Measurements from ENCODE around the gene XKR7. TPM values are rescaled to one million over a fixed set of nuclear protein-coding genes. Genes with fewer than 3 reads are reported as not detected.
A peak's percentile ranks its signal among the peaks of the same experiment; 100 is the strongest.

The XKR7 gene
- total RNA-seq, 1 donor from 2014 or later: not detected

DNA sequence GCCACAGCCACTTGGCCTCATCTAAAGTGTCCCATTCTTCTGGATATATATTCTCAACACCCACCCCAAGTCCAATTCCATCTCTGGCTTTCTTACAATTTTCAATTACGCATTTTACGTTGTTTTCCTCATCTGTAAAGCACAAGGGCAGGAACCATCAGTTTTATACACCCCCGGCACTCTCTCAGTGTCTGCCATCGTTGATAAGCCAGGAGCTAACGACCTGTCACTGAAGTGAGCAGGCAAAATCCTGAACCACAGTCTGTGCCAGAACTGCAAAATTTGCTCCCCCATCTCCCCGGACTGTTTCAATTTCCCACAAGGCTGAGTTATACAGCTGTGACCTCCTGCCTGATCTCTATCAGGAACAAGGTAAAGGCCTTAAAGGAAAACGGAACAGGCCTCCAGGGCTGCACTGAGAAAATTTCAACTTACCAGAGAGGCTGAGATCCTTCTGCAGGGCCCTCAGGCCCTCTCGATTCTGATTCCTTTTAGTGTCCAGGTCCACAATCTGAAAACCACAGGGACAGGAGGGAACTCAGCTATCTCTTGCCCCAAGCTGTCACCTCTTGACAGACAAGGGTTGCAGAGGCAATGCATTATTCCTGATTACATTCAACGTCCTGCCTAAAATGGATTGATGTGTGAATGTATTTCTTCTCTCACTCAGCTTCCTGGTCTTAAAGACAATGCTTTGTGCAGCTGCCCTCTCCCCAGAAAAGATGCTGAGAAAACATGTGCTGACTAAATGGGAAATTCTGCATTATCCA, 17.9 kb upstream of the XKR7 start:
- no peak for DNase-seq (ENCODE audit: low spot score)
- peak overlapping the region; percentile 14 for H3K27ac Mint-ChIP-seq
- intact Hi-C loops (cut with micrococcal nuclease): loop anchor here (5.0 kb wide), 4 partner anchors 228 to 1862 kb away; partner anchors contain the start of genes ASXL1, BCL2L1, CHMP4B and PLAGL2
- H3K27me3 Mint-ChIP-seq (ENCODE audit: insufficient read depth): peaks cover 3% of the 10 kb centered on the region
- H3K4me3 Mint-ChIP-seq: peak overlapping the region; percentile 97
- peaks cover 36% of the 10 kb centered on the region for H3K36me3 Mint-ChIP-seq (ENCODE audit: low read depth)
- H3K9me3 Mint-ChIP-seq: no peaks in the 10 kb centered on the region
- peaks cover 28% of the 10 kb centered on the region for H3K4me1 Mint-ChIP-seq (ENCODE audit: low read depth)

DNA sequence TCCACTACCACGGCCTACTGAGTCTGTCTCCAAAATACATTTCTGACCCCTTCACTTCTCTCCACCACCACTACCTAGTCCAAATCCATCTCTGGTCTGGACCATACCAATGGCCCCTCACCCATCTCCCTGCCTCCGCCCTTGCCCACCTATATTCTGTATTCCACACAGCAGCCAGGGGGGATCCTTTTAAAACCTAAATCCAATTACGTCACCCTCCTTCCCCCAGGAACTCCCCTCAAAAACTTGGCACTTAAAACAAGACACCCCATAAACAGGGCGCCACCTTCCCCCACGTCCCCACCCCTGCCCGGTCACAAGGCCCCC, 16.8 kb upstream of the XKR7 start:
- peaks cover 5% of the 10 kb centered on the region for H3K27me3 Mint-ChIP-seq (ENCODE audit: insufficient read depth)
- H3K9me3 Mint-ChIP-seq: no peaks in the 10 kb centered on the region
- H3K36me3 Mint-ChIP-seq (ENCODE audit: low read depth): peaks cover 34% of the 10 kb centered on the region
- H3K4me3 Mint-ChIP-seq: peak overlapping the region; percentile 97
- DNase-seq (ENCODE audit: low spot score): no peak
- H3K27ac Mint-ChIP-seq: peak overlapping the region; percentile 95
- intact Hi-C loops (cut with micrococcal nuclease): loop anchor here (5.0 kb wide), 4 partner anchors 229 to 1861 kb away; partner anchors contain the start of genes ASXL1, BCL2L1, CHMP4B and PLAGL2
- H3K4me1 Mint-ChIP-seq (ENCODE audit: low read depth): peaks cover 28% of the 10 kb centered on the region

DNA sequence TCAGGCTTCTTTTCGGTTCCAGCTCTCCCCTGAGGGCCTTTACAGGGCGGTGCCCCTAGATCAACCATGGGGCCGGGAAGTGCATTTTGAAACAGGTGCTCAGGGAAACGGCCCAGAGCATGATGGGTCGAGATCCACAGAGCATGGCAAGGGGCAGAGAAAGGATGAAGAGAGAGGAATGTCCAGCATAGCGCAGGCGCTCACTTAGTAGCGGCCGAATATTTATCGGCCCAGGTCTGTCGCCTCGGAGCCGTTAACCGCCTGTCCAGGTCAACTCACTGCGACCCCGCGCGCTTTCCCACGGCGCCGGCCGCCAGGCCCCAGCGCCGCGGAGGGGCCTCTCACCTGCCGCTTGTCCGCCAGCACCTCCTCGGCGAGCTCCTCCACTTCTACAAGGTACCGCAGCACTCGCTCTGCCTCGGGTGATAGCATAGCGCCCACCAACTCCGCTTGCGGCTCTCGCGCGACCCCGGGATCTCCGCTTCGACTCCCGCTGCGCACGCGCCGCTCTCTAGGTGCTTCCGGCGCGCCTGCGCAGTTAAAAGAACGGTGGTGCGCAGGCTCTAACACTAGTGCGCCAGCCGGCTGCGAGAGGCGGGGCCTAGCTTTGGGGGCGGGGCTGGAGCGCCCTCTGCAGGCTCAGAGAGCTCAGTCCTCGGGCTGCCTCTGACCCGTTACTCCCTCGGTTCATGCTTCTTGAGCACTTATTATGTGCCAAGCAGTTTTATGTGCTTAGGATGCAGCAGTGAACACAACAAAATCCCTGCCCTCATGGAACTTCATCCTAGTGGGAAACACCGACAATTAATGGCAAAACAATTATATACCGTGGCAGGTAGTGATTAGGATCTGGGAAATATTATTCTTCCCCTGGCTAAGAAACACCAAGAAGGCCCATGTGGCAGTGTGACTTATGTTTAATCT, 16.2 kb upstream of the XKR7 start, which contains the start of gene PDRG1:
TSS of gene PDRG1 (minus strand) at position 517 of the 924 bp plus-strand sequence. CDS start at position 432, 85 bp downstream.
- Mint-ChIP-seq H3K4me3 (peak within 1 kb of the TSS; percentile 97), H3K27me3 (ENCODE audit: insufficient read depth) (peaks cover 8% of the 10 kb centered on the region), H3K4me1 (ENCODE audit: low read depth) (peaks cover 28% of the 10 kb centered on the region), H3K27ac (peak within 1 kb of the TSS; percentile 95), H3K36me3 (ENCODE audit: low read depth) (peaks cover 30% of the 10 kb centered on the region), H3K9me3 (no peaks in the 10 kb centered on the region)
- peak; percentile 96 for DNase-seq (ENCODE audit: low spot score)
- intact Hi-C loops (cut with micrococcal nuclease): loop anchor here (1.0 to 5.0 kb wide), 10 partner anchors 17 to 1861 kb away; partner anchors contain the start of genes ASXL1, BCL2L1, CHMP4B and PLAGL2

DNA sequence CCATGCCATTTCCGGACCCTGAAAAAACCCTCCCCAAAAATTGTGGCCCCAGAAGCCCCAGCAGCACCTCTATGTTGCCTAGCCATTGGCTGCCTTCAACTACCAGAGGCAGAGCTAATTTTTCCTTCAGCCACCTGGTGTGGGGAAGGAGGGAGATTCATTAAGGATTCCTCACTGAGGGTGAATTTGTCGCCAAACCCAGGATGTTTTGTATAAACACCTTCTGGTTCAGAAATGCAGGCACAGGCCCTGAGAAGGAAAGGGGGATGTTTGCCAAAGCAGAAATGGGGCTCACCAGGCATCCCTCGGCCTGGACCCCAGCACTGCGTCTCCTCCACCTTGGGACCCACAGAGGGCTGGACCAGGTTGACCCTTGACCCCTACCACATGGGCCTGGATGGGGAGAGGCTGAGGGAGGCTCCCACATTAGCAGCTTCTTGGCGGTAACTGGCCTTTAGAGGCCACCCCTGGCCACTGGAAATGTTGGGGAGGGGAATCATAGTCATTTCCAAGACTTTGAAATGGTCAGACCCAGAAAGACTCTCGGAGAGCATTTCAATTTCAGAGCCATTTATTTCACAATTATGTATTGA, 14.3 kb upstream of the XKR7 start:
- Mint-ChIP-seq H3K9me3 (no peaks in the 10 kb centered on the region), H3K4me3 (no peak overlapping the region), H3K4me1 (ENCODE audit: low read depth) (peaks cover 26% of the 10 kb centered on the region), H3K27me3 (ENCODE audit: insufficient read depth) (peaks cover 8% of the 10 kb centered on the region), H3K36me3 (ENCODE audit: low read depth) (peaks cover 18% of the 10 kb centered on the region), H3K27ac (no peak overlapping the region)
- DNase-seq (ENCODE audit: low spot score): no peak
- intact Hi-C loops (cut with micrococcal nuclease): loop anchor here (5.0 kb wide), 4 partner anchors 231 to 1859 kb away; partner anchors contain the start of genes ASXL1, BCL2L1, CHMP4B and PLAGL2

DNA sequence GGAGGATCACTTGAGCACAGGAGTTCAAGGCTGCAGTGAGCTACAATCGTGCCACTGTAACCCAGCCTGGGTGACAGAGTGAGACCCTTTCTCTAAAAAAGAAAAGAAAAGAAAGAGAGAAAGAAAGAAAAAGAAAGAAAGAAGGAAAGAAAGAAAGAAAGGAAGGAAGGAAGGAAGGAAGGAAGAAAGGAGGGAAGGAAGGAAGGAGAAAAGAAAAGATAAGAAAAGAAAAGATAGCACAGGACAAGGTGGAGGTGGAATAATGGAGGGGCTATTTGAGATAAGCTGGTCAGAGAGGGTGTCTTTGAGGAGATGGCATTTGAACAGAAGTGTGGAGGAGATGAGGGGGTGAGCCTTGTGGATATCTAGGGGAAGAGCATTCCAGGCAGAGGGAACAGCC, 13.5 kb upstream of the XKR7 start:
- H3K36me3 Mint-ChIP-seq (ENCODE audit: low read depth): peaks cover 13% of the 10 kb centered on the region
- peaks cover 8% of the 10 kb centered on the region for H3K27me3 Mint-ChIP-seq (ENCODE audit: insufficient read depth)
- H3K9me3 Mint-ChIP-seq: no peaks in the 10 kb centered on the region
- H3K4me3 Mint-ChIP-seq: no peak overlapping the region
- no peak for DNase-seq (ENCODE audit: low spot score)
- intact Hi-C loops (cut with micrococcal nuclease): loop anchor here (5.0 kb wide), 4 partner anchors 232 to 1858 kb away; partner anchors contain the start of genes ASXL1, BCL2L1, CHMP4B and PLAGL2
- H3K4me1 Mint-ChIP-seq (ENCODE audit: low read depth): peaks cover 21% of the 10 kb centered on the region
- H3K27ac Mint-ChIP-seq: no peak overlapping the region

DNA sequence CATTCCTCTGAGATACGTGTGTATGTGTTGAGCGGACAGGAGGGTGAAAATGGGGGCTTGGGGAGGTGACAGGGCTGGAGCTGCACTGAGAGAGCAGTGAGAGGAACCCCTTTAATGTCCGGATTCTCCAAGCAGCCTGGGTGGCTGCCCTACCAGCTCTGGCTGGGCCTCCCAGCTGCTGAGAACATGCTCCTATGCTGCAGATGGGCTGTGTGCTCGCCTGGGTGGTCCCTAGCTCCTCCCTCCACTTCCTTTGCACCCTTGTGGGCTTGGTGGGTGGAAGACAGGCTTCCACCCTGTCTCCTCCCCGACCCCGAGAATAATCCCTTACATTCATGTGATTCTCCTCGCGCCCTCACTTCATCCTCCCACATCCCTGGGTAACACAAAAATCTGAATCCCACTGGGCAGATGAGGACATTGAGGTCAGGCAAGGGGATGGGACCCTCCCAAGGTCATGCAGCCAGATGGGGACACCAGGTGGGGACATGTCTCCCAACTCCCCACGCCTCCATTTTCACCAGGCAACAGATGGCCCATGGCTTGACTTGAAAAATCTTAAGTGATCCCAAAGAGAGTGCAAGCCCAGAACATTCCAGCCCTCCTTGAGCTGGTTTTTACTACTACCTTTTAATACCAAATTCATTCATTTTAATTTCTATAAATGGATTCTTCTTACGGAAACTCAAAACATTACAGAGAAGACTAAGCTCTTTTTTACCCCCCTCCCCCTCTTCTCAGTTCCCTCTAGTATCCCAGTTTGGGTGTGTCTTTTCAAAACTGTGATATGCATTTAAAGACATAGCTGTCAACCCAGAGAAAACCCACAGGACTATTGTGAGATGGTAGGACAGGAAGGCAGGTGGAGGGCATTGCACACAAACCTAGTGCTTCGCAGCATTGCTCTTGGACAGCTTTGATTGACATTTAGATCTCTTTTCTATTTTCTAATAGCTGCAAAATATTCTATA, 11.1 kb upstream of the XKR7 start:
- H3K9me3 Mint-ChIP-seq: no peaks in the 10 kb centered on the region
- H3K4me3 Mint-ChIP-seq: no peak overlapping the region
- no peak for DNase-seq (ENCODE audit: low spot score)
- no peak overlapping the region for H3K27ac Mint-ChIP-seq
- H3K36me3 Mint-ChIP-seq (ENCODE audit: low read depth): no peaks in the 10 kb centered on the region
- H3K4me1 Mint-ChIP-seq (ENCODE audit: low read depth): peaks cover 5% of the 10 kb centered on the region
- peaks cover 8% of the 10 kb centered on the region for H3K27me3 Mint-ChIP-seq (ENCODE audit: insufficient read depth)
- intact Hi-C loops (cut with micrococcal nuclease): no loop called here

DNA sequence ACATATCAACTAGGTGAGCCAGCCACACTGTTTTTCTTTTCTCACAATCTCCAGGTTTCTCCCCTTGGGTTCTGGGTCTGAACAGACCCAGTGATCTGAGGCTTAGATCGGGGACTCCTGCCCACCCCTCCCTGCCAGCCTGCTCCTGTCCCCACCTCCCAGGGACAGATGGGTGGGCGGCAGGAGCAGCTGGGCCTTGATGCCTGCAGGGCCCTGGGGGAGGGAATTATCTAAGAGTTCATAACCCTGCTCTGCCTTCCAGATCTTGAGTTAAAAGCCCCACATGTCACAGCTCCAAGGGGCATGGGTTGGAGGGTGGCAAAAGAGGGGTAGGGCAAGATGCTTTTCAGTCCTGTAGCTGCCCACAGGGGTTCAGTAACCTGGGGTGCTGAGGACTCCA, 5.2 kb upstream of the XKR7 start:
- Mint-ChIP-seq H3K9me3 (no peaks in the 10 kb centered on the region), H3K36me3 (ENCODE audit: low read depth) (no peaks in the 10 kb centered on the region), H3K4me3 (no peak overlapping the region), H3K4me1 (ENCODE audit: low read depth) (peaks cover 5% of the 10 kb centered on the region), H3K27ac (no peak overlapping the region), H3K27me3 (ENCODE audit: insufficient read depth) (peaks cover 26% of the 10 kb centered on the region)
- intact Hi-C loops (cut with micrococcal nuclease): no loop called here
- no peak for DNase-seq (ENCODE audit: low spot score)

DNA sequence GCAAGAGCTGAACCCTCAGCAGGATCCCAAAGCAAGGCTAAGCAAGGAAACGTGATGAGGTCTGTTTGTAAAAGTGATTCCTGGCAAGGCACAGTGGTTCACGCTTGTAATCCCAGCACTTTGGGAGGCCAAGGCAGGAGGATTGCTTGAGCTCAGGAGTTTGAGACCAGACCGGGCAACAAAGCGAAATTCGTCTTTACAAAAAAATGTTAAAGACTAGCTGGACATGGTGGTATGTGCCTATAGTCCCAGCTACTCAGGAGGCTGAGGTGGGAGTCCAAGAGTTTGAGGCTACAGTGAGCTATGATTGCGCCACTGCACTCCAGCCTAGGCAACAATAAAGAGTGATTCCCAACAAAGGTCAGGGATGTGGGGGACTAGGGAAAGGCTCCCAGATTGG, 4.1 kb upstream of the XKR7 start:
- H3K9me3 Mint-ChIP-seq: no peaks in the 10 kb centered on the region
- no peak overlapping the region for H3K4me3 Mint-ChIP-seq
- H3K27me3 Mint-ChIP-seq (ENCODE audit: insufficient read depth): peaks cover 29% of the 10 kb centered on the region
- no peak for DNase-seq (ENCODE audit: low spot score)
- intact Hi-C loops (cut with micrococcal nuclease): no loop called here
- H3K27ac Mint-ChIP-seq: no peak overlapping the region
- H3K4me1 Mint-ChIP-seq (ENCODE audit: low read depth): peaks cover 5% of the 10 kb centered on the region
- H3K36me3 Mint-ChIP-seq (ENCODE audit: low read depth): no peaks in the 10 kb centered on the region

DNA sequence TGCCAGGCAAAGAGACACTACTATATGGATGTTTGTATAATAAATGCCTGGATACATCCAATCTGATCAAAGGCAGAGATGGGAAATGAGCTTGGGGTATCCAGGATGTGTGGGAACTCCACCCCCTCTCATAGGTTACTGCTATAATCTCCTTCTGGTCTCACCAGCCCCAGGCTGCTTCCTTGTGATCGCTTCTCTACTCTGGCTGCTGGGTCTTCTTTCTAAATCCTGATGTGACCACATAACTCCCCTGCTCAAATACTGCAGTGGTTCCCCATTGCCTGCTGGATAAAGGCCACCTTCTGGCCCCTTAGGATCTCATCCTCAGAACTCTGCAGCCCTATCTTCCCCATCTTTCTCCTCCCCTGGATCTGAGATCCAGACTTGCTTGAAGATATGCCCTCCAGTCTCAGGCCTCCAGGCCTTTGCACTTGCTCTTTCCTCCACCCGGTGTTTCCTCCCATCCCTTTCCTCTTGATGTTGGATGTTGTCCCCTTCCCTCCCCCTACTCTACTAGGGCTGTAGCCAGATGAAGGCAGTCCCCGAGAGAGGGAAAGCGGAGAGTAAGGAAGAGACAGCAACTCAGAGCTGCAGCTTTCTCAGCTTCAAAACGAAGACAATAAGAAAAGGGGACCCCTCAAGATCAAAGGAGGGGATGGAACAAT, 828 bp upstream of the XKR7 start:
- Mint-ChIP-seq H3K27ac (no peak overlapping the region), H3K4me1 (ENCODE audit: low read depth) (peaks cover 5% of the 10 kb centered on the region), H3K4me3 (peak overlapping the region; percentile 61), H3K9me3 (no peaks in the 10 kb centered on the region), H3K27me3 (ENCODE audit: insufficient read depth) (peaks cover 38% of the 10 kb centered on the region), H3K36me3 (ENCODE audit: low read depth) (no peaks in the 10 kb centered on the region)
- no peak for DNase-seq (ENCODE audit: low spot score)
- intact Hi-C loops (cut with micrococcal nuclease): no loop called here

DNA sequence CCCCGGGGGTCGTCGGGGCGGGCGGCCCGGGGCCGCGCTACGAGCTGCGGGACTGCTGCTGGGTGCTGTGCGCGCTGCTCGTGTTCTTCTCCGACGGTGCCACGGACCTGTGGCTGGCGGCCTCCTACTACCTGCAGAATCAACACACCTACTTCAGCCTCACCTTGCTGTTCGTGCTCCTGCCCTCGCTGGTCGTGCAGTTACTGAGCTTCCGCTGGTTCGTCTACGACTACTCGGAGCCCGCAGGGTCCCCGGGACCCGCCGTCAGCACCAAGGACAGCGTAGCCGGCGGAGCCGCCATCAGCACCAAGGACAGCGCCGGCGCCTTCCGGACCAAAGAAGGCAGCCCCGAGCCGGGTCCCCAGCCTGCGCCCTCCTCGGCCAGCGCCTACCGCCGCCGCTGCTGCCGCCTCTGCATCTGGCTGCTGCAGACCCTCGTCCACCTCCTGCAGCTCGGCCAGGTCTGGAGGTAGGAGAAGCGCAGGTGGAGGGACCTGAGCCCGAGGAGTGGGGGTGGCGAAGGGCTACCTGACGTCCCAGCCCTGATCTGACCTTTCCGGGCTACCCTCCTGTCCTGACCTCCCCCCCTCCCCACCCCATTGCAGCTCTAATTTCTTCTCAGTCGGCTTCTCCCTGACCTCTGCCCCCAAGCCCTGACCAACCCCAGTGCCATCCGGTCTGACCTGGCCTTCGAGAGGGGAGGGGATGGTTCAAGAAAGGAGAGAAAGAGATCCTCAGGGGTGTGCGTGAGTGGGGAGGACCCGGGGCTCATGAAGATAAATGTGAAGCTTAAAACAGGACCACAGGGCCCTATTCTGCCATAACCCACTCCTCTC, 558 bp downstream of the XKR7 start:
- Mint-ChIP-seq H3K9me3 (no peaks in the 10 kb centered on the region), H3K4me3 (peak overlapping the region; percentile 81), H3K27ac (no peak overlapping the region), H3K27me3 (ENCODE audit: insufficient read depth) (peaks cover 36% of the 10 kb centered on the region), H3K36me3 (ENCODE audit: low read depth) (no peaks in the 10 kb centered on the region), H3K4me1 (ENCODE audit: low read depth) (peaks cover 5% of the 10 kb centered on the region)
- DNase-seq (ENCODE audit: low spot score): peak; percentile 79
- intact Hi-C loops (cut with micrococcal nuclease): loop anchor here (1.0 kb wide), 1 partner anchor 16 kb away; the partner anchor contains the start of gene PDRG1

DNA sequence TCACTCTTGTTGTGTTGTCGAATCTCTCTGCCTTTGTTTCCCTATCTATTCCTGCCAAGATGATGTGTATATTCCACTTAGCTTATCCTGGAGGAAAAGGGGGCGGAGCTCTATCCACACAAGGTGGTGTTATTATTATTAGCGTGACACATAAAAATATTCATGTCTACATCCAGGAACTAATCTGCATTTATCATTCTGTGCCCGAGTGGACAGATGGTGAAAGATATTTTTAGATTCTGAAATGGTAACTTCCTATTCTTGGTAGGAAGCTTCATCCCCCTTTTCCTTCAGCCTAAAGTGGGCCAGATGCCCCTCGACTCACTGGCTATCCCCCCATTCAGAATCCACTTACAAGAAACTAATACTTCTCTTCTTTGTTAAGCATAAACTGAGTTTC, 2.0 kb downstream of the XKR7 start:
- Mint-ChIP-seq H3K36me3 (ENCODE audit: low read depth) (no peaks in the 10 kb centered on the region), H3K9me3 (no peaks in the 10 kb centered on the region), H3K4me3 (peak overlapping the region; percentile 22), H3K27ac (no peak overlapping the region), H3K27me3 (ENCODE audit: insufficient read depth) (peaks cover 27% of the 10 kb centered on the region), H3K4me1 (ENCODE audit: low read depth) (peaks cover 5% of the 10 kb centered on the region)
- intact Hi-C loops (cut with micrococcal nuclease): no loop called here
- DNase-seq (ENCODE audit: low spot score): no peak
